HG02588 (cell line): ENCODE data around the gene RDX.

Source experiments
- ATAC-seq: cut with Tn5 transposase; IDR thresholded peaks from one replicate; pipeline ENCODE4 v1.9.1; 2021; ENCODE audit warnings: mild to moderate bottlenecking, moderate library complexity; ENCODE audit not compliant: unreplicated experiment

RDX gene

GRCh38 chr11:110141812-110142211 lies 154.6 kb downstream of the RDX start:
- ATAC-seq, result no peak

GRCh38 chr11:110134110-110134509 lies 162.3 kb downstream of the RDX start:
- ATAC-seq, result no peak

- no peak for ATAC-seq
These were observed 163.3 kb downstream of the RDX start for GRCh38 chr11:110133160-110133559.

DNA sequence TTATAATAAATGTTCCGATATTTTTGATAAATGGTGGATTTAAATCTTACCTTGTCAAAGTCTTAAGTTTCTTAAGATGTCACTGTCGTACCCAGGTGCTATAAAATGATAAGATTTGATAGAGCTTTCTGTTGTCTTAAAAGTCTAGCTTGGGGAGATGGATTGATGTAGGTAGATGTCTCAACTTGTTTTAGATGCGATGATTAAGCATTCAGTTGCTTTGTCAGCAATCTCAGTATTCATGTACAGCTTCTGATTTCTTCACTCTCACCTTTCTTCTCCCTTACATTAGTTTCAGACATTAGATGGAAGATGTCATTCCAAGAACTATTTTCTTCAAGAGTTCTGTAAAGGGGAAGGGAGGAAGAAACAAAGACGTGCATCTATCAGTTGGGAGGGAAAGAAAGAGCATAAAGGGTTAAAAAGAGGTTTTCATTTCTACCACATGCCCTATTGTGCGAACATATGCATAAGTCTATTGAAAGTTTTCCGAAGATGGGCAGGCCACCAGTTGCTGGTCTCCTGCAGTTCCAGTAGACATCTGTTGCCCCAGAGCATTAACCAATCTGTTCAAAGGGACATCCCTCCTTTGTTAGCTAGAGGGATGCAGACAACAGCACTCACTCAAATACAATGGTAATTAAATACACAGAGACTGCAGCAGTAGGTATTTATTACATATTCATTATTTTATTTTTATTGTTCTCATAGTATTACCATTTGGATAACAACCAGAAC lies 164.9 kb downstream of the RDX start:
- ATAC-seq, result no peak

GRCh38 chr11:110130642-110131238 lies 165.7 kb downstream of the RDX start:
- ATAC-seq, result no peak

GRCh38 chr11:110128161-110128560 lies 168.3 kb downstream of the RDX start:
- no peak for ATAC-seq

- ATAC-seq, result no peak
These were observed 169.5 kb downstream of the RDX start for GRCh38 chr11:110126936-110127335.

- no peak for ATAC-seq
These were observed 170.8 kb downstream of the RDX start for GRCh38 chr11:110125632-110126031.
